HG02852 (cell line): ENCODE measurements around the gene ADGRG1.

Source experiments
- ATAC-seq: cut with Tn5 transposase; IDR thresholded peaks from one replicate; pipeline ENCODE4 v1.9.1; 2021; ENCODE audit warnings: mild to moderate bottlenecking, moderate library complexity; ENCODE audit not compliant: unreplicated experiment

Gene ADGRG1

GRCh38 chr16:57619606-57620334 lies 8.7 kb upstream of the ADGRG1 start:
- no peak for ATAC-seq

- no peak for ATAC-seq
Observed at GRCh38 chr16:57620335-57621231, 7.8 kb upstream of the ADGRG1 start.

GRCh38 chr16:57621521-57622271 lies 6.7 kb upstream of the ADGRG1 start:
- no peak for ATAC-seq

GRCh38 chr16:57622361-57623250 lies 5.8 kb upstream of the ADGRG1 start:
- ATAC-seq = no peak

GRCh38 chr16:57623251-57624043 lies 5.0 kb upstream of the ADGRG1 start:
- no peak for ATAC-seq

GRCh38 chr16:57624044-57624688 lies 4.3 kb upstream of the ADGRG1 start:
- ATAC-seq = no peak

GRCh38 chr16:57624806-57625500 lies 3.5 kb upstream of the ADGRG1 start:
- no peak for ATAC-seq

- no peak for ATAC-seq
Observed at GRCh38 chr16:57626420-57627170, 1.8 kb upstream of the ADGRG1 start.

- ATAC-seq = no peak
Observed at GRCh38 chr16:57627184-57627871, 1.1 kb upstream of the ADGRG1 start.

- ATAC-seq = no peak
Observed at GRCh38 chr16:57628783-57629293, 408 bp downstream of the ADGRG1 start.

- ATAC-seq = no peak
Observed at GRCh38 chr16:57629516-57630406, 1.3 kb downstream of the ADGRG1 start.

- no peak for ATAC-seq
Observed at GRCh38 chr16:57630407-57630797, 2.0 kb downstream of the ADGRG1 start.

- no peak for ATAC-seq
Observed at GRCh38 chr16:57630931-57631845, 2.8 kb downstream of the ADGRG1 start.

GRCh38 chr16:57632568-57632967 lies 4.1 kb downstream of the ADGRG1 start:
- no peak for ATAC-seq
